ENCODE results near the gene MELK. TPM values are rescaled to one million over a fixed set of nuclear protein-coding genes. Genes with fewer than 3 reads are reported as not detected.

The MELK gene
- total and polyA plus RNA-seq, 2 of the 4 experiments (the other 2 are of a cell fraction), result 20.8 to 27.4 TPM

GRCh38 chr9:36671561-36671960 lies 98.9 kb downstream of the MELK start:
- CTCF ChIA-PET, result no interaction called here
- Histone ChIP-seq H2BK20ac (ENCODE audit: low read depth, low read length) (no peak overlapping the region), H3K9me1 (ENCODE audit: insufficient read depth, low read length) (peaks cover 5% of the 10 kb centered on the region), H4K91ac (ENCODE audit: insufficient read depth, low read depth, low read length) (no peak overlapping the region), H3K4ac (ENCODE audit: low read depth, low read length) (no peak overlapping the region), H3K56ac (ENCODE audit: extremely low read depth, insufficient read depth, low read length) (no peak overlapping the region), H3K23ac (ENCODE audit: low read depth, low read length) (no peak overlapping the region), H2AFZ (replicated peaks; ENCODE audit: low read length, poor library complexity) (no peak overlapping the region), H3K9ac (ENCODE audit: low read depth, low read length) (no peak overlapping the region), H2AK9ac (replicated peaks; ENCODE audit: low read depth, low read length, poor library complexity) (no peak overlapping the region), H3K4me2 (ENCODE audit: low read depth, low read length) (no peak overlapping the region), H3K4me1 (ENCODE audit: control insufficient read depth, insufficient read depth, low read length) (peaks cover 2% of the 10 kb centered on the region), H2AK5ac (ENCODE audit: low read depth, low read length) (no peak overlapping the region), H3K27ac (ENCODE audit: insufficient read depth, low read length) (no peak overlapping the region), H3K14ac (replicated peaks; ENCODE audit: low read depth, low read length) (no peak overlapping the region), H3K4me3 (ENCODE audit: insufficient read depth, low read depth, low read length) (no peak overlapping the region), H4K8ac (ENCODE audit: low read depth in 2 of 2, low read length in 2 of 2) (no peak overlapping the region), H3K36me3 (ENCODE audit: control insufficient read depth, insufficient read depth, low read length) (peaks cover 4% of the 10 kb centered on the region; the same call in 1 of the 2 replicates), H2BK120ac (ENCODE audit: low read depth, low read length) (no peak overlapping the region), H3K79me1 (ENCODE audit: low read depth in 1 of 2, low read length in 2 of 2) (peaks cover 13 to 16% of the 10 kb centered on the region in 2 experiments; a peak in 3 of 4 replicates), H3K18ac (ENCODE audit: low read depth, low read length) (no peak overlapping the region), H3K27me3 (ENCODE audit: control insufficient read depth, insufficient read depth, low read length) (no peaks in the 10 kb centered on the region), H4K5ac (ENCODE audit: low read depth, low read length) (no peak overlapping the region), H3K9me3 (ENCODE audit: control insufficient read depth, insufficient read depth, low read length) (no peaks in the 10 kb centered on the region), H2BK5ac (ENCODE audit: low read depth, low read length, poor library complexity, severe bottlenecking) (no peak overlapping the region), H4K20me1 (ENCODE audit: insufficient read depth, low read length) (no peaks in the 10 kb centered on the region), H2BK15ac (ENCODE audit: low read depth, low read length) (no peak overlapping the region)
- no TSS peak for BruUV-seq (replicated peaks)
- ATAC-seq (ENCODE audit: low read depth) (no peak), DNase-seq (no peak)
- TF ChIP-seq MAFK (IDR thresholded peaks at IDR 0.05; ENCODE audit: low read depth, low read length), result no peak
- no peak for TF ChIP-seq CHD1 (IDR thresholded peaks at IDR 0.05; ENCODE audit: low read depth, low read length)
- TF ChIP-seq CEBPB (IDR thresholded peaks at IDR 0.05; ENCODE audit: low read depth, low read length), result no peak
- TF ChIP-seq MAZ (IDR thresholded peaks at IDR 0.05; ENCODE audit: borderline replicate concordance, low read depth, low read length), result no peak
- TF ChIP-seq RFX5 (IDR thresholded peaks at IDR 0.05; ENCODE audit: low read depth, low read length), result no peak
- TF ChIP-seq POLR2A (IDR thresholded peaks at IDR 0.05; ENCODE audit: low read depth, low read length), result no peak
- no peak for TF ChIP-seq CTCF (conservative IDR thresholded peaks at IDR 0.05; ENCODE audit: low read depth, low read length)
- TF ChIP-seq SMC3 (IDR thresholded peaks at IDR 0.05; ENCODE audit: low read depth, low read length), result no peak
- TF ChIP-seq ELK1 (IDR thresholded peaks at IDR 0.05; ENCODE audit: borderline replicate concordance, low read depth, low read length), result no peak
- no peak for TF ChIP-seq RAD21 (IDR thresholded peaks at IDR 0.05; ENCODE audit: low read length)
- TF ChIP-seq NFE2L2 (IDR thresholded peaks at IDR 0.05; ENCODE audit: low read depth, low read length), result no peak
- TF ChIP-seq MXI1 (IDR thresholded peaks at IDR 0.05; ENCODE audit: borderline replicate concordance, low read depth, low read length), result no peak
- no peak for TF ChIP-seq BHLHE40 (IDR thresholded peaks at IDR 0.05; ENCODE audit: low read depth, low read length)
- TF ChIP-seq FOS (IDR thresholded peaks at IDR 0.05; ENCODE audit: low read depth, low read length), result no peak
- TF ChIP-seq RCOR1 (IDR thresholded peaks at IDR 0.05; ENCODE audit: insufficient replicate concordance, low read length), result no peak
- in situ Hi-C loops (cut with MboI; ENCODE audit: low sequenced_read_pairs) (no loop called here), intact Hi-C loops (cut with micrococcal nuclease) (no loop called here), dilution Hi-C loops (cut with HindIII; ENCODE audit: low sequenced_read_pairs, unreplicated experiment) (no loop called here)
- POLR2A ChIA-PET (ENCODE audit: unreplicated experiment), result no interaction called here
- WGBS, 2 experiments (ENCODE audit: extremely low coverage in 2 of 2, insufficient read length in 1 of 2), result no CpG with 5 or more reads among the region's 3 CpGs
